ENCODE results near the gene EYS. TPM values are rescaled to one million over a fixed set of nuclear protein-coding genes. Genes with fewer than 3 reads are reported as not detected.

EYS gene
- total RNA-seq, 1 donor from 2014 or later = not detected

DNA sequence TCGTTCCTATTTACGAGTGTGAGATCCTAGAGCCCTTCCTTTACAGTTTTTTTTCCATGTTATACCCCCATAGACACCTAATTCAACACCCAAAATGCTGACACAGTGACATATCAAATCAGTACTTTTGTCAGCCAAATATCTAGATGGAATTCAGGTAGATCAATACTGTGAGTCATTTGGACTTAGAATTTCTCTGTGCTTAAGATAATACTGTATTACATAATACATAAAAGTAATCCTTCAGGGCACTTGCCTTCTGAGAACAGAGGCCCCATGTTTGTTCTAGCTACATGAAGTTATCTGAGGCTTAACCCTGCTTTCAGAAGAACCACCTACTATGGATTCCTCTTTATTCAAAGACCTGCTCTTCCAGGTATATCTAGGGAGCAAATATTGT lies 1448.3 kb downstream of the EYS start:
- no peaks in the 10 kb centered on the region for H3K27me3 Mint-ChIP-seq (ENCODE audit: unreplicated experiment)

GRCh38 chr6:64258302-64258701 lies 1448.7 kb downstream of the EYS start:
- DNase-seq (ENCODE audit: extremely low spot score, unreplicated experiment) = no peak
- TF ChIP-seq, protein P1, sequence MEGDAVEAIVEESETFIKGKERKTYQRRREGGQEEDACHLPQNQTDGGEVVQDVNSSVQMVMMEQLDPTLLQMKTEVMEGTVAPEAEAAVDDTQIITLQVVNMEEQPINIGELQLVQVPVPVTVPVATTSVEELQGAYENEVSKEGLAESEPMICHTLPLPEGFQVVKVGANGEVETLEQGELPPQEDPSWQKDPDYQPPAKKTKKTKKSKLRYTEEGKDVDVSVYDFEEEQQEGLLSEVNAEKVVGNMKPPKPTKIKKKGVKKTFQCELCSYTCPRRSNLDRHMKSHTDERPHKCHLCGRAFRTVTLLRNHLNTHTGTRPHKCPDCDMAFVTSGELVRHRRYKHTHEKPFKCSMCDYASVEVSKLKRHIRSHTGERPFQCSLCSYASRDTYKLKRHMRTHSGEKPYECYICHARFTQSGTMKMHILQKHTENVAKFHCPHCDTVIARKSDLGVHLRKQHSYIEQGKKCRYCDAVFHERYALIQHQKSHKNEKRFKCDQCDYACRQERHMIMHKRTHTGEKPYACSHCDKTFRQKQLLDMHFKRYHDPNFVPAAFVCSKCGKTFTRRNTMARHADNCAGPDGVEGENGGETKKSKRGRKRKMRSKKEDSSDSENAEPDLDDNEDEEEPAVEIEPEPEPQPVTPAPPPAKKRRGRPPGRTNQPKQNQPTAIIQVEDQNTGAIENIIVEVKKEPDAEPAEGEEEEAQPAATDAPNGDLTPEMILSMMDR (IDR thresholded peaks at IDR 0.05) = no peak
- H3K27me3 Mint-ChIP-seq (ENCODE audit: unreplicated experiment) = no peaks in the 10 kb centered on the region
- no peak overlapping the region for H3K27ac Mint-ChIP-seq (ENCODE audit: unreplicated experiment)
- H3K4me3 Mint-ChIP-seq (ENCODE audit: unreplicated experiment) = no peak overlapping the region
- no peaks in the 10 kb centered on the region for H3K36me3 Mint-ChIP-seq (ENCODE audit: unreplicated experiment)
- no peaks in the 10 kb centered on the region for H3K9me3 Mint-ChIP-seq (ENCODE audit: unreplicated experiment)
- peaks cover 10% of the 10 kb centered on the region for H3K4me1 Mint-ChIP-seq (ENCODE audit: unreplicated experiment)

More for the DNA sequence above, 1448.3 kb downstream of the EYS start:
- DNase-seq (ENCODE audit: extremely low spot score, unreplicated experiment) = no peak
- Mint-ChIP-seq H3K36me3 (ENCODE audit: unreplicated experiment) (no peaks in the 10 kb centered on the region), H3K9me3 (ENCODE audit: unreplicated experiment) (no peaks in the 10 kb centered on the region), H3K4me1 (ENCODE audit: unreplicated experiment) (peaks cover 11% of the 10 kb centered on the region), H3K27ac (ENCODE audit: unreplicated experiment) (no peak overlapping the region), H3K4me3 (ENCODE audit: unreplicated experiment) (no peak overlapping the region)
- TF ChIP-seq, protein P1 (IDR thresholded peaks at IDR 0.05) = no peak

DNA sequence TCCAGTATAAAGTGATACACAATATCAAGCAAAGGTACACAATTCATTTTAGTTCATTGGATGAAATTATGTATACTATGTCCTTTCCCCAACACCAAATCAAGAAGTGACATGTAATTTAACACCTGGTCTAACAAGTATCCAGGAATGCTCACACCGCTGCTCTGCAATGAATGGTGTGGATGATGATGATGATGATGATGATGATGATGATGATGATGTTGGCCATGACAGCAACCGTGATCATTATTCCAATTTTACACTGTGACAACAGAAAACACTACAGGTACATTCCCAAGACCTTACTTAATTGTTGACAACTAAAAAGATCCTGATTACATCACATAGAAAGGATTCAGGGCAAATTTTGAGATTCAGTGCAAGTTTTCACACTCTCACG lies 1449.4 kb downstream of the EYS start:
- Mint-ChIP-seq H3K27ac (ENCODE audit: unreplicated experiment) (no peak overlapping the region), H3K9me3 (ENCODE audit: unreplicated experiment) (no peaks in the 10 kb centered on the region), H3K4me1 (ENCODE audit: unreplicated experiment) (peaks cover 3% of the 10 kb centered on the region), H3K36me3 (ENCODE audit: unreplicated experiment) (no peaks in the 10 kb centered on the region), H3K4me3 (ENCODE audit: unreplicated experiment) (no peak overlapping the region), H3K27me3 (ENCODE audit: unreplicated experiment) (no peaks in the 10 kb centered on the region)
- TF ChIP-seq, protein P1 (IDR thresholded peaks at IDR 0.05) = no peak
- DNase-seq (ENCODE audit: extremely low spot score, unreplicated experiment) = no peak

DNA sequence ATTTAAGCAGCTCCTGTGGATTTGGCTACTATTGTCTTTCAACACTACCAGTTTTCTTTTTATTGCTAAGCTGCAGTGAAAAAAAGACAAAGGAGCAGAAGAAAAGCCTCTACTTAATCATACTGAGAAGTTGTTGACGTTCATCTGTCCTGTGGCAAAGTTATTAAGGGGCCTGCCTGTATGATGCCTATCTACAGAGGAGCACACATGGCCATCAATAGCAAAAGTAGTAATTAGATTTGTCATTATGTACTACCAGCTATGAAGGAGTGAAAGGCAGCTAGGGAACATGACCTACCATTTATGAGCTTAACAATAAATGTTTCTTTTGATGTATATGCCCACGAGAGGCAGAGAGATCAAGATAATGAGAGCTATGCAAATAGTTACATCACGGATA lies 1450.5 kb downstream of the EYS start:
- TF ChIP-seq, protein P1 (IDR thresholded peaks at IDR 0.05) = no peak
- Mint-ChIP-seq H3K36me3 (ENCODE audit: unreplicated experiment) (no peaks in the 10 kb centered on the region), H3K27ac (ENCODE audit: unreplicated experiment) (no peak overlapping the region), H3K4me1 (ENCODE audit: unreplicated experiment) (no peaks in the 10 kb centered on the region), H3K9me3 (ENCODE audit: unreplicated experiment) (no peaks in the 10 kb centered on the region), H3K4me3 (ENCODE audit: unreplicated experiment) (no peak overlapping the region), H3K27me3 (ENCODE audit: unreplicated experiment) (peaks cover 3% of the 10 kb centered on the region)
- DNase-seq (ENCODE audit: extremely low spot score, unreplicated experiment) = no peak

DNA sequence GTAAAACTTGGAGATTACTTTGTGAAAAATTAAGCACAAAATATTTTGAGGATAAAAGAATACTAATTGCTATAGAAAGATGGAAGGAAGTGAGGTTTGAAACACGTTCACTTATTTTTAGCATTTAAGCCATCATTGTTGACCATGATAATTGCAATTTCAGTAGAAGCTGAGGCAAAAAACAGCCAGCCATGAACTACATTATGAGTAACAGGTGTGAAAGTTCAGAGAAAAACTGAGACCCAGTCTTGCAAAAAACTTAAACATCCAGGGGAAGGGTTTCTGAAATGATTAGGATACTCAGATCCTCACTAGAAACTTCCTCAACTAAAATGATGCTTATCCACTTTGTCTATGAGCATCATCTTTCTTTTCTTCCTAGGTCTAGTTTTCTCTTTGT lies 1452.0 kb downstream of the EYS start:
- no peak for DNase-seq (ENCODE audit: extremely low spot score, unreplicated experiment)
- H3K27ac Mint-ChIP-seq (ENCODE audit: unreplicated experiment) = no peak overlapping the region
- no peaks in the 10 kb centered on the region for H3K36me3 Mint-ChIP-seq (ENCODE audit: unreplicated experiment)
- TF ChIP-seq, protein P1 (IDR thresholded peaks at IDR 0.05) = no peak
- no peak overlapping the region for H3K4me3 Mint-ChIP-seq (ENCODE audit: unreplicated experiment)
- H3K27me3 Mint-ChIP-seq (ENCODE audit: unreplicated experiment) = peaks cover 3% of the 10 kb centered on the region
- peaks cover 2% of the 10 kb centered on the region for H3K4me1 Mint-ChIP-seq (ENCODE audit: unreplicated experiment)
- H3K9me3 Mint-ChIP-seq (ENCODE audit: unreplicated experiment) = no peaks in the 10 kb centered on the region
